Nephron (organoid): ENCODE results near the gene ZFYVE19.
A peak's percentile ranks its signal among the peaks of the same experiment; 100 is the strongest.

ENCODE experiments used
- H3K27ac Mint-ChIP-seq, 3 experiments: 2 replicates each; pipeline ENCODE4 v1.8.0; 2020; ENCODE audit warnings: mixed read lengths in 3 of 3, mild to moderate bottlenecking in 2 of 3, moderate library complexity in 1 of 3
- H3K27me3 Mint-ChIP-seq: 2 replicates; pipeline ENCODE4 v1.8.0; 2021; ENCODE audit warnings: low read depth, mild to moderate bottlenecking, moderate library complexity, mixed read lengths
- H3K36me3 Mint-ChIP-seq: 2 replicates; pipeline ENCODE4 v1.8.0; 2020; ENCODE audit warnings: low read depth, mixed read lengths
- H3K4me1 Mint-ChIP-seq: 2 replicates; pipeline ENCODE4 v1.8.0; 2020; ENCODE audit warnings: mixed read lengths
- H3K4me3 Mint-ChIP-seq, 3 experiments: 2 replicates each; pipeline ENCODE4 v1.8.0; 2020; ENCODE audit warnings: mild to moderate bottlenecking in 3 of 3, mixed read lengths in 3 of 3, moderate library complexity in 2 of 3
- H3K9me3 Mint-ChIP-seq: 2 replicates; pipeline ENCODE4 v1.8.0; 2020; ENCODE audit warnings: mixed read lengths
- TF ChIP-seq, protein P1 (sequence below), 3 experiments: fragments of 200-600 bp; sonication (generic); IDR thresholded peaks; one replicate each; pipeline ENCODE4 v1.5.0; 2021; ENCODE audit warnings: antibody characterized with exemption in 3 of 3; ENCODE audit not compliant: unreplicated experiment in 3 of 3

Gene ZFYVE19

GRCh38 chr15:40831861-40832260 lies 25.0 kb downstream of the ZFYVE19 start:
- Mint-ChIP-seq H3K27me3 (peaks cover 4% of the 10 kb centered on the region), H3K27ac (no peak overlapping the region)
- TF ChIP-seq, protein P1, sequence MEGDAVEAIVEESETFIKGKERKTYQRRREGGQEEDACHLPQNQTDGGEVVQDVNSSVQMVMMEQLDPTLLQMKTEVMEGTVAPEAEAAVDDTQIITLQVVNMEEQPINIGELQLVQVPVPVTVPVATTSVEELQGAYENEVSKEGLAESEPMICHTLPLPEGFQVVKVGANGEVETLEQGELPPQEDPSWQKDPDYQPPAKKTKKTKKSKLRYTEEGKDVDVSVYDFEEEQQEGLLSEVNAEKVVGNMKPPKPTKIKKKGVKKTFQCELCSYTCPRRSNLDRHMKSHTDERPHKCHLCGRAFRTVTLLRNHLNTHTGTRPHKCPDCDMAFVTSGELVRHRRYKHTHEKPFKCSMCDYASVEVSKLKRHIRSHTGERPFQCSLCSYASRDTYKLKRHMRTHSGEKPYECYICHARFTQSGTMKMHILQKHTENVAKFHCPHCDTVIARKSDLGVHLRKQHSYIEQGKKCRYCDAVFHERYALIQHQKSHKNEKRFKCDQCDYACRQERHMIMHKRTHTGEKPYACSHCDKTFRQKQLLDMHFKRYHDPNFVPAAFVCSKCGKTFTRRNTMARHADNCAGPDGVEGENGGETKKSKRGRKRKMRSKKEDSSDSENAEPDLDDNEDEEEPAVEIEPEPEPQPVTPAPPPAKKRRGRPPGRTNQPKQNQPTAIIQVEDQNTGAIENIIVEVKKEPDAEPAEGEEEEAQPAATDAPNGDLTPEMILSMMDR (IDR thresholded peaks at IDR 0.05; ENCODE audit: unreplicated experiment in 3 of 3): no peak

GRCh38 chr15:40832903-40833302 lies 26.0 kb downstream of the ZFYVE19 start:
- no peaks in the 10 kb centered on the region for H3K9me3 Mint-ChIP-seq
- no peak overlapping the region for H3K4me3 Mint-ChIP-seq
- no peak overlapping the region for H3K27ac Mint-ChIP-seq
- TF ChIP-seq, protein P1 (IDR thresholded peaks at IDR 0.05; ENCODE audit: unreplicated experiment in 3 of 3): no peak
- H3K27me3 Mint-ChIP-seq: peaks cover 4% of the 10 kb centered on the region
- H3K36me3 Mint-ChIP-seq: peaks cover 5% of the 10 kb centered on the region
- H3K4me1 Mint-ChIP-seq: no peaks in the 10 kb centered on the region

More at GRCh38 chr15:40831861-40832260, 25.0 kb downstream of the ZFYVE19 start:
- Mint-ChIP-seq H3K9me3 (no peaks in the 10 kb centered on the region), H3K4me1 (no peaks in the 10 kb centered on the region), H3K4me3 (no peak overlapping the region), H3K36me3 (peaks cover 5% of the 10 kb centered on the region)

- peaks cover 5% of the 10 kb centered on the region for H3K36me3 Mint-ChIP-seq
- H3K27ac Mint-ChIP-seq: no peak overlapping the region
- no peaks in the 10 kb centered on the region for H3K4me1 Mint-ChIP-seq
- no peaks in the 10 kb centered on the region for H3K9me3 Mint-ChIP-seq
- TF ChIP-seq, protein P1 (IDR thresholded peaks at IDR 0.05; ENCODE audit: unreplicated experiment in 3 of 3): no peak
- H3K4me3 Mint-ChIP-seq: no peak overlapping the region
- peaks cover 18% of the 10 kb centered on the region for H3K27me3 Mint-ChIP-seq
Observed at GRCh38 chr15:40836020-40836419, 29.1 kb downstream of the ZFYVE19 start.

GRCh38 chr15:40838756-40839155 lies 31.9 kb downstream of the ZFYVE19 start:
- Mint-ChIP-seq H3K27me3 (peaks cover 43% of the 10 kb centered on the region), H3K27ac (no peak overlapping the region), H3K4me1 (peaks cover 5% of the 10 kb centered on the region), H3K9me3 (no peaks in the 10 kb centered on the region), H3K36me3 (no peaks in the 10 kb centered on the region), H3K4me3 (no peak overlapping the region)
- TF ChIP-seq, protein P1 (IDR thresholded peaks at IDR 0.05; ENCODE audit: unreplicated experiment in 3 of 3): no peak

DNA sequence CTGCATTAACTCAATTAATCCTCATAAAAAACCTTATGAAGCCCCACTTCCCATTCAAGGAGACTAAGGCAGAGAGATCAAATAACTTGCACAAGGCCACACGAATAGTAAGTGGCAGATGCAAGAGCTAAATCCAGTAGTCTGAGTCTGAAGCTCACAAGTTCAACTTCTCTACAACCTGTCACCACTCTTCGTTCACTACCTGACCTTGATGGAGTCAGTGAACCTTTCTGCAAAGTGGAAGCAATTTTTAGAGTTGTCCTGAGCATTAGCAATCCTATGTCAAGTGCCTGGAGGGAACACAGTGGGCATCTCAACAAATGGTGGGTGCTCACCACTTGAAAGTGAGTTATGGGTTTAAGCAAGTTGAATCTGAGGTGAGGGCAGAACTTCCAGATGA lies 34.9 kb downstream of the ZFYVE19 start:
- Mint-ChIP-seq H3K27ac (no peak overlapping the region), H3K9me3 (no peaks in the 10 kb centered on the region), H3K4me1 (peaks cover 13% of the 10 kb centered on the region), H3K36me3 (no peaks in the 10 kb centered on the region), H3K4me3 (peak overlapping the region in 1 of 3 experiments; percentile 19), H3K27me3 (peaks cover 66% of the 10 kb centered on the region)
- TF ChIP-seq, protein P1 (IDR thresholded peaks at IDR 0.05; ENCODE audit: unreplicated experiment in 3 of 3): no peak

GRCh38 chr15:40843261-40843884 lies 36.5 kb downstream of the ZFYVE19 start:
- H3K27me3 Mint-ChIP-seq: peaks cover 77% of the 10 kb centered on the region
- H3K4me1 Mint-ChIP-seq: peaks cover 26% of the 10 kb centered on the region
- H3K27ac Mint-ChIP-seq: peak overlapping the region; percentile 76 to 94 (median 87)
- H3K4me3 Mint-ChIP-seq: peak overlapping the region; percentile 86 to 91 (median 87)
- TF ChIP-seq, protein P1 (IDR thresholded peaks at IDR 0.05; ENCODE audit: unreplicated experiment in 3 of 3): no peak
- no peaks in the 10 kb centered on the region for H3K36me3 Mint-ChIP-seq
- no peaks in the 10 kb centered on the region for H3K9me3 Mint-ChIP-seq
